HepG2 (cell line): ENCODE data around the gene ZDHHC21. TPM values are rescaled to one million over a fixed set of nuclear protein-coding genes. Genes with fewer than 3 reads are reported as not detected.

Experiments
- GFI1 ChIP-seq: sonication (generic); formaldehyde crosslinking; IDR thresholded peaks from 2 replicates; pipeline ENCODE4 v1.5.0; 2020; ENCODE audit warnings: missing genetic modification reagents, mild to moderate bottlenecking, borderline replicate concordance
- HCFC1 ChIP-seq: fragments of 150-350 bp; IDR thresholded peaks from 2 replicates; pipeline ENCODE4 v1.6.1; 2014; ENCODE audit warnings: low read depth, low read length
- KAT8 ChIP-seq: IDR thresholded peaks from 2 replicates; pipeline ENCODE4 v1.6.1; 2016; ENCODE audit warnings: missing genetic modification reagents, missing compliant biosample characterization
- KLF16 ChIP-seq, 2 experiments: sonication (generic) in 1 of 2; formaldehyde crosslinking in 1 of 2; IDR thresholded peaks; 2 replicates each; pipeline versions ENCODE4 v1.6.1 to v1.8.0; 2016 to 2023; ENCODE audit warnings: missing genetic modification reagents in 2 of 2, missing compliant biosample characterization in 1 of 2
- KLF6 ChIP-seq: IDR thresholded peaks from 2 replicates; pipeline ENCODE4 v1.8.0; 2016; ENCODE audit warnings: missing biosample characterization, missing genetic modification reagents
- MTERF4 ChIP-seq: sonication (generic); formaldehyde crosslinking; IDR thresholded peaks from 2 replicates; pipeline ENCODE4 v1.8.0; 2023; ENCODE audit warnings: mild to moderate bottlenecking, missing genetic modification reagents
- PITX1 ChIP-seq: sonication (generic); formaldehyde crosslinking; IDR thresholded peaks from 2 replicates; pipeline ENCODE4 v1.5.1; 2020; ENCODE audit warnings: mild to moderate bottlenecking, missing genetic modification reagents
- RAD21 ChIP-seq: fragments of 450-650 bp; formaldehyde crosslinking; IDR thresholded peaks from 2 replicates; pipeline ENCODE4 v1.5.0; 2020; ENCODE audit warnings: mild to moderate bottlenecking
- RBM39 ChIP-seq: fragments of 200-400 bp; formaldehyde crosslinking; IDR thresholded peaks from one replicate; pipeline ENCODE4 v1.6.1; 2018; ENCODE audit warnings: antibody characterized with exemption, mild to moderate bottlenecking, low read depth, low read length; ENCODE audit not compliant: poor library complexity, severe bottlenecking
- SIX4 ChIP-seq: sonication (generic); formaldehyde crosslinking; IDR thresholded peaks from 2 replicates; pipeline ENCODE4 v1.4.0; 2020; ENCODE audit warnings: missing genetic modification reagents
- SP1 ChIP-seq, 2 experiments: fragments of 450-650 bp in 1 of 2; sonication (generic) in 1 of 2; formaldehyde crosslinking in 1 of 2; IDR thresholded peaks; 2 replicates each; pipeline versions ENCODE4 v1.4.0 to v1.6.1; 2016 to 2020; ENCODE audit warnings: missing genetic modification reagents in 1 of 2
- SPEN ChIP-seq: sonication (generic); formaldehyde crosslinking; IDR thresholded peaks from 2 replicates; pipeline ENCODE4 v1.5.1; 2020; ENCODE audit warnings: low read depth, mild to moderate bottlenecking, missing genetic modification reagents
- TOE1 ChIP-seq: sonication (generic); formaldehyde crosslinking; IDR thresholded peaks from 2 replicates; pipeline ENCODE4 v1.4.0; 2020; ENCODE audit warnings: mild to moderate bottlenecking, missing genetic modification reagents
- WIZ ChIP-seq: sonication (generic); formaldehyde crosslinking; IDR thresholded peaks from 2 replicates; pipeline ENCODE4 v1.5.1; 2020; ENCODE audit warnings: mild to moderate bottlenecking, missing genetic modification reagents
- XRCC5 ChIP-seq: fragments of 200-400 bp; formaldehyde crosslinking; optimal IDR thresholded peaks from 2 replicates; pipeline ENCODE3; 2017; ENCODE audit warnings: mild to moderate bottlenecking, low read length
- ZBTB43 ChIP-seq: sonication (generic); formaldehyde crosslinking; conservative IDR thresholded peaks from 2 replicates; pipeline ENCODE4 v1.4.0; 2020; ENCODE audit warnings: missing genetic modification reagents
- ZFP36L2 ChIP-seq: sonication (generic); formaldehyde crosslinking; IDR thresholded peaks from 2 replicates; pipeline ENCODE4 v1.4.0; 2020; ENCODE audit warnings: missing genetic modification reagents
- ZMYM4 ChIP-seq: sonication (generic); formaldehyde crosslinking; IDR thresholded peaks from 2 replicates; pipeline ENCODE4 v1.8.1; 2023; ENCODE audit warnings: mild to moderate bottlenecking, missing genetic modification reagents
- ZNF143 ChIP-seq: sonication (generic); formaldehyde crosslinking; IDR thresholded peaks from 2 replicates; pipeline ENCODE4 v1.4.0; 2020; ENCODE audit warnings: missing genetic modification reagents
- ZNF484 ChIP-seq: sonication (generic); formaldehyde crosslinking; IDR thresholded peaks from 2 replicates; pipeline ENCODE4 v1.5.1; 2020; ENCODE audit warnings: mild to moderate bottlenecking, low read depth, missing genetic modification reagents, borderline replicate concordance
- ZNF644 ChIP-seq: IDR thresholded peaks from 2 replicates; pipeline ENCODE4 v1.6.1; 2016; ENCODE audit warnings: low read depth
- ZNF7 ChIP-seq: IDR thresholded peaks from 2 replicates; pipeline ENCODE4 v1.6.1; 2016; ENCODE audit warnings: missing biosample characterization, missing genetic modification reagents
- ZNF740 ChIP-seq: sonication (generic); formaldehyde crosslinking; IDR thresholded peaks from 2 replicates; pipeline ENCODE4 v1.4.0; 2020; ENCODE audit warnings: missing genetic modification reagents
- ZNF850 ChIP-seq: sonication (generic); formaldehyde crosslinking; conservative IDR thresholded peaks from 2 replicates; pipeline ENCODE4 v1.9.0; 2021; ENCODE audit warnings: mild to moderate bottlenecking, missing genetic modification reagents
- ZNF879 ChIP-seq: sonication (generic); formaldehyde crosslinking; IDR thresholded peaks from 2 replicates; pipeline ENCODE4 v1.8.1; 2023; ENCODE audit warnings: missing genetic modification reagents
- ZNF891 ChIP-seq: sonication (generic); formaldehyde crosslinking; IDR thresholded peaks from 2 replicates; pipeline ENCODE4 v1.5.0; 2020; ENCODE audit warnings: mild to moderate bottlenecking, missing genetic modification reagents
- polyA plus RNA-seq, 8 experiments: library from polyadenylated mRNA; depleted of rRNA in 3 of 8; stranded (reverse) in 7 of 8; unstranded in 1 of 8; fragments of >200 nt; fragmentation: Illumina TruSeq in 4 of 8; extraction: Trizol in 4 of 8; gene quantifications; 2 replicates each; pipeline versions ENCODE4 v1.2.1 to v1.2.3, GENCODE V29; 2011 to 2016; ENCODE audit warnings: low read depth in 4 of 8, missing spikeins in 1 of 8, mixed read lengths in 1 of 8; ENCODE audit not compliant: insufficient read depth in 1 of 8
- total RNA-seq, 5 experiments: library from RNA; depleted of rRNA; stranded (reverse); fragments of >200 nt; fragmentation: Illumina TruSeq; extraction: Trizol; gene quantifications; 2 replicates each; pipeline ENCODE4 v1.2.3, GENCODE V29; 2016; ENCODE audit warnings: low read depth in 1 of 5
- TF ChIP-seq, protein P1 (sequence below): IDR thresholded peaks from 2 replicates; pipeline ENCODE4 v1.4.0; 2020; ENCODE audit warnings: mild to moderate bottlenecking, missing genetic modification reagents

The ZDHHC21 gene
- total and polyA plus RNA-seq, 2 of the 13 experiments (the other 11 are each of a cell fraction or from before 2014, with no cell fraction given), result 2.4 to 3.7 TPM

- TF ChIP-seq SIX4 (peak; percentile 60), ZBTB43 (CRISPR knock-in tag) (no peak), HCFC1 (no peak), KAT8 (CRISPR knock-in tag) (0 out of 2 replicates have a peak, but pooled peaks have one; percentile 22), GFI1 (CRISPR knock-in tag) (no peak), ZNF740 (CRISPR knock-in tag) (no peak), ZNF484 (no peak), ZNF7 (CRISPR knock-in tag) (peak; percentile 39; the same call in 1 of the 2 replicates), ZNF850 (CRISPR knock-in tag) (no peak), WIZ (no peak), KLF6 (CRISPR knock-in tag) (no peak), SP1 (IDR thresholded peaks at IDR 0.05) (no peak), SP1 (CRISPR knock-in tag; IDR thresholded peaks at IDR 0.05) (0 out of 2 replicates have a peak, but pooled peaks have one; percentile 18), MTERF4 (CRISPR knock-in tag) (no peak), RBM39 (no peak), ZNF879 (CRISPR knock-in tag) (no peak), PITX1 (CRISPR knock-in tag) (peak; percentile 48; the same call in 1 of the 2 replicates), KLF16 (CRISPR knock-in tag; IDR thresholded peaks at IDR 0.05) (no peak), ZNF644 (peak; percentile 50; the same call in 1 of the 2 replicates), SPEN (CRISPR knock-in tag) (0 out of 2 replicates have a peak, but pooled peaks have one; percentile 27), TOE1 (no peak), RAD21 (CRISPR knock-in tag) (no peak), ZMYM4 (CRISPR knock-in tag) (0 out of 2 replicates have a peak, but pooled peaks have one; percentile 52), ZNF891 (no peak), ZNF143 (CRISPR knock-in tag) (no peak), XRCC5 (peak; percentile 76), ZFP36L2 (CRISPR knock-in tag) (no peak)
- TF ChIP-seq, protein P1, sequence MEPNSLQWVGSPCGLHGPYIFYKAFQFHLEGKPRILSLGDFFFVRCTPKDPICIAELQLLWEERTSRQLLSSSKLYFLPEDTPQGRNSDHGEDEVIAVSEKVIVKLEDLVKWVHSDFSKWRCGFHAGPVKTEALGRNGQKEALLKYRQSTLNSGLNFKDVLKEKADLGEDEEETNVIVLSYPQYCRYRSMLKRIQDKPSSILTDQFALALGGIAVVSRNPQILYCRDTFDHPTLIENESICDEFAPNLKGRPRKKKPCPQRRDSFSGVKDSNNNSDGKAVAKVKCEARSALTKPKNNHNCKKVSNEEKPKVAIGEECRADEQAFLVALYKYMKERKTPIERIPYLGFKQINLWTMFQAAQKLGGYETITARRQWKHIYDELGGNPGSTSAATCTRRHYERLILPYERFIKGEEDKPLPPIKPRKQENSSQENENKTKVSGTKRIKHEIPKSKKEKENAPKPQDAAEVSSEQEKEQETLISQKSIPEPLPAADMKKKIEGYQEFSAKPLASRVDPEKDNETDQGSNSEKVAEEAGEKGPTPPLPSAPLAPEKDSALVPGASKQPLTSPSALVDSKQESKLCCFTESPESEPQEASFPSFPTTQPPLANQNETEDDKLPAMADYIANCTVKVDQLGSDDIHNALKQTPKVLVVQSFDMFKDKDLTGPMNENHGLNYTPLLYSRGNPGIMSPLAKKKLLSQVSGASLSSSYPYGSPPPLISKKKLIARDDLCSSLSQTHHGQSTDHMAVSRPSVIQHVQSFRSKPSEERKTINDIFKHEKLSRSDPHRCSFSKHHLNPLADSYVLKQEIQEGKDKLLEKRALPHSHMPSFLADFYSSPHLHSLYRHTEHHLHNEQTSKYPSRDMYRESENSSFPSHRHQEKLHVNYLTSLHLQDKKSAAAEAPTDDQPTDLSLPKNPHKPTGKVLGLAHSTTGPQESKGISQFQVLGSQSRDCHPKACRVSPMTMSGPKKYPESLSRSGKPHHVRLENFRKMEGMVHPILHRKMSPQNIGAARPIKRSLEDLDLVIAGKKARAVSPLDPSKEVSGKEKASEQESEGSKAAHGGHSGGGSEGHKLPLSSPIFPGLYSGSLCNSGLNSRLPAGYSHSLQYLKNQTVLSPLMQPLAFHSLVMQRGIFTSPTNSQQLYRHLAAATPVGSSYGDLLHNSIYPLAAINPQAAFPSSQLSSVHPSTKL (CRISPR knock-in tag), result peak; percentile 37; the same call in 1 of the 2 replicates
Measured at GRCh38 chr9:14561929-14562405, 131.3 kb downstream of the ZDHHC21 start (continued).
